RWPE1 (cell line): ENCODE measurements around the gene CD109.
"Not testable (repeated sequence)": the region's sequence is repeated elsewhere in the genome, so short reads cannot be mapped to it uniquely, and the experiment has no call there.

Experiments
- CTCF ChIA-PET: fragments of 350-600 bp; sonication (Branson Sonifier 250); formaldehyde crosslinking; extraction: SDS; loops from one replicate; lab custom pipeline; 2021; lab: Yijun Ruan, JAX
- POLR2A ChIA-PET: fragments of 400-600 bp; formaldehyde crosslinking; extraction: SDS; loops from one replicate; lab custom pipeline; 2020; ENCODE audit warnings: antibody characterized with exemption; ENCODE audit not compliant: low non-redundant PET; lab: Yijun Ruan, JAX
- DNase-seq: peaks from one replicate; pipeline ENCODE4 v3.0.0; 2012; ENCODE audit warnings: low spot score
- H3K27ac ChIP-seq: fragments of 450-650 bp; 2 replicates; pipeline ENCODE4 v1.5.1; 2017
- CTCF ChIP-seq: fragments of 450-650 bp; conservative IDR thresholded peaks from 2 replicates; pipeline ENCODE4 v1.5.1; 2017; ENCODE audit warnings: low read depth, mild to moderate bottlenecking

CD109 gene

GRCh38 chr6:73706971-73707370 lies 11.0 kb downstream of the CD109 start:
- no peak overlapping the region for H3K27ac ChIP-seq
- no peak for TF ChIP-seq CTCF
- no peak for DNase-seq
- POLR2A ChIA-PET: interaction anchor here (0.7 kb wide), 1 partner anchor 12 kb away, joined by 3 read pairs; no protein-coding TSS in a partner anchor
- CTCF ChIA-PET: no interaction called here

- no peak overlapping the region for H3K27ac ChIP-seq
- CTCF ChIA-PET: no interaction called here
- POLR2A ChIA-PET: no interaction called here
- TF ChIP-seq CTCF: no peak
- DNase-seq: peak; percentile 92
Measured at GRCh38 chr6:73710470-73710869, 14.5 kb downstream of the CD109 start.

- no peak for DNase-seq
- H3K27ac ChIP-seq: no peak overlapping the region
- CTCF ChIA-PET: no interaction called here
- POLR2A ChIA-PET: no interaction called here
- no peak for TF ChIP-seq CTCF
Measured at GRCh38 chr6:73710948-73711347, 14.9 kb downstream of the CD109 start.

- ChIA-PET POLR2A (interaction anchor here (0.6 kb wide), 1 partner anchor 34 kb away, joined by 3 read pairs; no protein-coding TSS in a partner anchor), CTCF (interaction anchor here (0.9 kb wide), 1 partner anchor 20 kb away, joined by 3 read pairs; no protein-coding TSS in a partner anchor)
- H3K27ac ChIP-seq: no peak overlapping the region
- DNase-seq: no peak
- no peak for TF ChIP-seq CTCF
Measured at GRCh38 chr6:73712535-73713173, 16.7 kb downstream of the CD109 start.

- ChIA-PET CTCF (no interaction called here), POLR2A (interaction anchor here (0.6 kb wide), 1 partner anchor 35 kb away, joined by 3 read pairs; no protein-coding TSS in a partner anchor)
- H3K27ac ChIP-seq: peak overlapping the region; percentile 31; the same call in 1 of the 2 replicates
- DNase-seq: no peak
- no peak for TF ChIP-seq CTCF
Measured at GRCh38 chr6:73713426-73714147, 17.6 kb downstream of the CD109 start.

- DNase-seq, POLR2A ChIA-PET: not testable (repeated sequence)
- peak overlapping the region; percentile 73 for H3K27ac ChIP-seq
- CTCF ChIA-PET: interaction anchor here (0.6 to 1.0 kb wide), 2 partner anchors 40 to 189 kb away, joined by 3 read pairs; no protein-coding TSS in a partner anchor
Measured at GRCh38 chr6:73715111-73715508, 19.1 kb downstream of the CD109 start.

- TF ChIP-seq CTCF: no peak
- H3K27ac ChIP-seq: no peak overlapping the region
- POLR2A ChIA-PET: no interaction called here
- no peak for DNase-seq
- CTCF ChIA-PET: no interaction called here
Measured at GRCh38 chr6:73719046-73719445, 23.0 kb downstream of the CD109 start.
